Testis (tissue), 3 donors: ENCODE results near the gene SCRN1. TPM values are rescaled to one million over a fixed set of nuclear protein-coding genes. Genes with fewer than 3 reads are reported as not detected.
A peak's percentile ranks its signal among the peaks of the same experiment; 100 is the strongest.

Experiments
- DNase-seq: peaks from one replicate; pipeline ENCODE4 v3.0.0-alpha.2; 2019
- H3K27ac ChIP-seq, 2 donors: fragments of 200-600 bp; sonication (generic); one replicate each; pipeline ENCODE4 v1.5.1; 2019
- H3K27me3 ChIP-seq: fragments of 200-600 bp; sonication (generic); one replicate; pipeline ENCODE4 v1.5.1; 2019
- H3K36me3 ChIP-seq: fragments of 200-600 bp; sonication (generic); one replicate; pipeline ENCODE4 v1.5.1; 2017; ENCODE audit warnings: low read depth; ENCODE audit errors: missing control alignments
- H3K4me1 ChIP-seq: fragments of 200-600 bp; sonication (generic); one replicate; pipeline ENCODE4 v1.5.1; 2019
- H3K4me3 ChIP-seq, 2 donors: fragments of 200-600 bp; sonication (generic); one replicate each; pipeline ENCODE4 v1.5.1; 2017 to 2019
- H3K9me3 ChIP-seq: fragments of 200-600 bp; sonication (generic); one replicate; pipeline ENCODE4 v1.5.1; 2017
- CTCF ChIP-seq, 3 experiments: fragments of 450-650 bp in 2 of 3; fragments of 200-600 bp in 1 of 3; sonication (generic) in 1 of 3; IDR thresholded peaks; one replicate each; pipeline ENCODE4 v1.5.1; 2016 to 2019; ENCODE audit warnings: antibody characterized with exemption in 3 of 3, mild to moderate bottlenecking in 2 of 3, moderate library complexity in 1 of 3
- POLR2A ChIP-seq: fragments of 450-650 bp; IDR thresholded peaks from one replicate; pipeline ENCODE4 v1.6.1; 2017; ENCODE audit warnings: antibody characterized with exemption, mild to moderate bottlenecking, moderate library complexity
- WGBS, 2 donors: methylation state at CpG; one replicate each; pipeline ENCODE4 v1.1.5; 2018; 5-methylcytosine and 5-hydroxymethylcytosine counted together
- intact Hi-C: fragments of 100-400 bp; cut with DNase I; formaldehyde crosslinking; loops from one replicate; pipeline ENCODE4 v1.15.1; 2023; ENCODE audit warnings: low total_unique reads
- polyA plus RNA-seq: library from polyadenylated mRNA; stranded (reverse); fragments of 350-450 nt; fragmentation: Illumina TruSeq; extraction: RNeasy Lipid Tissue Mini Kit (QIAGEN cat#74804); gene quantifications from one replicate; pipeline ENCODE4 v1.2.3, GENCODE V29; 2014; ENCODE audit warnings: low read depth, low replicate concordance; ENCODE audit not compliant: insufficient read depth
- small RNA-seq, 2 donors: library from RNA; depleted of rRNA; stranded (forward); fragments of <200 nt; gene quantifications; one replicate each; pipeline ENCODE3, GENCODE V24; 2016
- total RNA-seq, 2 donors: library from RNA; depleted of rRNA; stranded (reverse); fragments of >200 nt; gene quantifications; one replicate each; pipeline ENCODE4 v1.2.3, GENCODE V29; 2016

The SCRN1 gene
- total and polyA plus RNA-seq, 3 donors from 2014 or later: 56.8 to 107 (median 78.0) TPM

GRCh38 chr7:29878081-29878688 lies 111.4 kb downstream of the SCRN1 start:
- intact Hi-C loops: no loop called here
- no peaks in the 10 kb centered on the region for H3K36me3 ChIP-seq
- DNase-seq: peak; percentile 55
- H3K9me3 ChIP-seq: no peaks in the 10 kb centered on the region
- no peak overlapping the region for H3K27ac ChIP-seq
- TF ChIP-seq POLR2A (no peak), CTCF (IDR thresholded peaks at IDR 0.05) (peak in 2 of 3 experiments; percentile 15 to 20)
- 68 to 86% methylated on average over 5 of the region's 5 CpGs for WGBS, 2 donors
- no peak overlapping the region for H3K4me3 ChIP-seq
- H3K4me1 ChIP-seq: peaks cover 7% of the 10 kb centered on the region
- no peaks in the 10 kb centered on the region for H3K27me3 ChIP-seq

DNA sequence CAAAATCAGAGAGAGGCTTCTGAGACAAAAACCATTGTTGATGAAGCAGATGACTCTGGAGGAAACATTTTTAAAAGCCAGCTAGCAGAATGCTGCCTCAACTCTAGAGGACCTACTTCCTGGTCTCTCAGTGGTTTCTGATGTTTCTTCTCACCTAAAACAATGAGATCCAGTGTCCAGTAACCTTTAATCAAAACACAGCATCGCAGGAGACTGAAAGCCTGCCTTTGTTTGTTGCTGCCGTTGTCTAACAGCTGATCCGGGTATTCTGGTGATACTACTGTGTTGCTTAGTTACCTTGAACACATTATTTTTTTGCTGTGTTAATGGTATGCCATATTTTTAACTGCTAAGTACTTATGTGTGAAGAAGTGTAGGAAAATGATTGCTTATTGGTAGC lies 112.4 kb downstream of the SCRN1 start:
- intact Hi-C loops: no loop called here
- no peaks in the 10 kb centered on the region for H3K9me3 ChIP-seq
- peaks cover 7% of the 10 kb centered on the region for H3K4me1 ChIP-seq
- H3K36me3 ChIP-seq: no peaks in the 10 kb centered on the region
- H3K27ac ChIP-seq: no peak overlapping the region
- no peak for DNase-seq
- H3K27me3 ChIP-seq: no peaks in the 10 kb centered on the region
- no peak overlapping the region for H3K4me3 ChIP-seq
- 40 to 68% methylated on average over 3 of the region's 3 CpGs for WGBS, 2 donors
- TF ChIP-seq CTCF (IDR thresholded peaks at IDR 0.05) (no peak), POLR2A (no peak)

DNA sequence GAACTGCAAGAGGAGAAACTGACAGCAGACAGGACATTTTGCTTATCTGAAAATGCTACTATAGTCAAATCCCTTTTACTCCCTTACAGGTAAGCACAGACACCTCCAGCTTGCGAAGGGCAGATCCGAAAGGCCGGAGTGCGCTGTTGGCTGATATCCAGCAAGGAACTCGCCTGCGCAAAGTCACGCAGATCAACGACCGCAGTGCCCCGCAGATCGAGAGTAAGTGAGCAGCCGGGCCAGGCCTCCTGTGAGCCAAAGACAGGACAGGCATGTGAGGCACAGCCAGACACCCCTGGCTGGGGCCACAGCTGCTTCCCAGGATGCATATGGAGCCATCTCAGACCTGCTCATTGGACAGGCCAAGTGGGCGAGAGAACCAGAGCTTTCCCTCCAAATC lies 113.9 kb downstream of the SCRN1 start:
- H3K4me1 ChIP-seq: no peaks in the 10 kb centered on the region

GRCh38 chr7:29873644-29874294 lies 115.8 kb downstream of the SCRN1 start:
- 86 to 94% methylated on average over 4 of the region's 4 CpGs for WGBS, 2 donors
- Histone ChIP-seq H3K27ac (no peak overlapping the region), H3K4me1 (no peaks in the 10 kb centered on the region), H3K9me3 (no peaks in the 10 kb centered on the region), H3K27me3 (no peaks in the 10 kb centered on the region), H3K36me3 (no peaks in the 10 kb centered on the region), H3K4me3 (no peak overlapping the region)
- TF ChIP-seq POLR2A: no peak
- no peak for TF ChIP-seq CTCF (IDR thresholded peaks at IDR 0.05)
- intact Hi-C loops: no loop called here
- no peak for DNase-seq

More for the DNA sequence above, 113.9 kb downstream of the SCRN1 start:
- 92 to 95% methylated on average over 13 of the region's 13 CpGs for WGBS, 2 donors
- intact Hi-C loops: no loop called here
- no peak for DNase-seq
- H3K27ac ChIP-seq: no peak overlapping the region
- TF ChIP-seq POLR2A: no peak
- H3K9me3 ChIP-seq: no peaks in the 10 kb centered on the region
- H3K4me3 ChIP-seq: no peak overlapping the region
- H3K36me3 ChIP-seq: no peaks in the 10 kb centered on the region
- H3K27me3 ChIP-seq: no peaks in the 10 kb centered on the region

DNA sequence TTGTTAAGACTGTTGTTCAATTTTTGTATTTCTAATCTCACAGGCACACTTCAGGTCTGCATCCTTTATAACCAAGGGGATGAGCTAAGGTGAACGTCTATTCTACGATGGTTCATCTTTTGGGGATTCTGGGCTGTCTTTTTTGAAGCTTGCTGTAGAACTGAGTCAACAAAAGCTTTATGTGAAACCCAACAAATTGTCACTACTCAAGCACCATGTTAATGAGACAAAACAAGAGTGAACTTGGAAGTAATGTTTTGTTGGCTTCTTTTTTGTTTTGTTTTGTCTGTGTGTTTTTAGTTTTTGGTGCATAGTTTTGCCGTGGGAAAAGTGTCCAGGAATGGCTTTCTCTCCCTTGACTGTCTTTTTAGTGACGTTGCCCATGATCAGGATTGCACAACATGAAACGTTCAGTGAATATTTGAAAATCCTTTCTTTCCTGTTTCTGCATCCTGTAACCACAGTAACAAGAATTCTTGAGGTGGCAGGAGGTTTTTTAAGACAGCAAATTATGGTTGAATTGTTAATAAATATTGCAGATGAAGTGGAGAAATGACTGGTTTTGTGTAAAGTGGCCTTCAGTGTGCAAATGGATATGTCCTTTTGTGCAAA lies 117.7 kb downstream of the SCRN1 start:
- no peak for TF ChIP-seq CTCF (IDR thresholded peaks at IDR 0.05)
- no peak for TF ChIP-seq POLR2A
- intact Hi-C loops: no loop called here
- Histone ChIP-seq H3K4me1 (peaks cover 3% of the 10 kb centered on the region), H3K4me3 (no peak overlapping the region), H3K27ac (peak overlapping the region in 1 of 2 donors; percentile 35), H3K9me3 (no peaks in the 10 kb centered on the region), H3K36me3 (no peaks in the 10 kb centered on the region), H3K27me3 (no peaks in the 10 kb centered on the region)
- DNase-seq: no peak
- 53 to 58% methylated on average over 5 of the region's 5 CpGs for WGBS, 2 donors

Small RNAs within 50 kb of the gene (small RNA-seq; reads per million reads assigned to genes)
- gene RF01210: 0 reads per million in 2 donors

Other genes starting within 250 kb of the SCRN1 start
- gene WIPF3, start 183.3 kb downstream of the SCRN1 start, total RNA-seq: 100 to 1,000 TPM in 1 of 2 donors, 10 to 100 TPM in 1; 80.7 to 110 TPM
- gene WIPF3, start 183.3 kb downstream of the SCRN1 start, polyA plus RNA-seq: 42.7 TPM
- 1 to 10 TPM; 7.3 to 8.8 TPM for gene FKBP14, start 36.9 kb upstream of the SCRN1 start, total RNA-seq
- gene FKBP14, start 36.9 kb upstream of the SCRN1 start, polyA plus RNA-seq: 7.8 TPM
- gene PLEKHA8, start 38.6 kb upstream of the SCRN1 start, total RNA-seq: 10 to 100 TPM; 11.0 to 14.5 TPM
- gene PLEKHA8, start 38.6 kb upstream of the SCRN1 start, polyA plus RNA-seq: 7.1 TPM
- gene MTURN, start 145.2 kb upstream of the SCRN1 start, total RNA-seq: 10 to 100 TPM; 17.3 to 25.6 TPM
- gene MTURN, start 145.2 kb upstream of the SCRN1 start, polyA plus RNA-seq: 19.3 TPM